ENCODE measurements around the gene ZNF790. TPM values are rescaled to one million over a fixed set of nuclear protein-coding genes. Genes with fewer than 3 reads are reported as not detected.
"Not testable (repeated sequence)": the region's sequence is repeated elsewhere in the genome, so short reads cannot be mapped to it uniquely, and the experiment has no call there.

ZNF790 gene
- total RNA-seq, 2 donors from 2014 or later = 4.4 to 6.0 TPM

DNA sequence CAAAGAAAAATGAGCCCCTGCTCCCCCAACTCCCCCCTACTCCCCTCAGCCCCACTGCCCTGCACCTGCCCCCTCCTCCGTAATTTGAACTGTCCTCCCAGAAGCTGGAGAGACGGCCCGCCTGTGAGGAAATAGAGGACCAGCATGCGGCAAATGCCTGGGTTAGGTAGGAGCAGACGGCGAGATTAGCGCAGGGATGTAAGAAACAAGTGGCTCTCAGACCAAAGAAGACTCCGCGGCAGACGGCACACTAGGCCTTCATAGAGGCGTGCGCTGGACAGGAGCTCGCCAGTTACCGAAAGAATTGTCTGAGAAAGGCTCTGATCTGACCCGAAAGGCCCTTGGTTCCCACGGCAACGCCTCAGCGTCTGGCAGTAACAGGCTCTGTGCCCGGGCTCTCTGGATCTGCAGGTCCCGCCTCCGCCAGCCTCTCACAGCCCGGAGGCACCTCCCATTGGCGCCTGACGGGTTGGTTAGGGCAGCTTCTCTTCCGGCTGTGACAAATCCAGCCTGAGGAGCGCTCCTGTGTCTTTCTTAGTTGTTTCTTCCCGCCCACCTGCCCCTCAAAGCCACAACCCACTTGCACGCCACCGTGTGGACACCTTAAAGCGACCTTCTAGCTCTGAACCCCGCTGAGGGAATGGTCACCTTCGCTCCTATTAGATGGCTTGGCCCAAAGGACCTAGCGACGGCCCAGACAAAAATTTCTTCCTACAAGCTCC is 46.6 kb downstream of the ZNF790 start:
- TF ChIP-seq, protein P1, sequence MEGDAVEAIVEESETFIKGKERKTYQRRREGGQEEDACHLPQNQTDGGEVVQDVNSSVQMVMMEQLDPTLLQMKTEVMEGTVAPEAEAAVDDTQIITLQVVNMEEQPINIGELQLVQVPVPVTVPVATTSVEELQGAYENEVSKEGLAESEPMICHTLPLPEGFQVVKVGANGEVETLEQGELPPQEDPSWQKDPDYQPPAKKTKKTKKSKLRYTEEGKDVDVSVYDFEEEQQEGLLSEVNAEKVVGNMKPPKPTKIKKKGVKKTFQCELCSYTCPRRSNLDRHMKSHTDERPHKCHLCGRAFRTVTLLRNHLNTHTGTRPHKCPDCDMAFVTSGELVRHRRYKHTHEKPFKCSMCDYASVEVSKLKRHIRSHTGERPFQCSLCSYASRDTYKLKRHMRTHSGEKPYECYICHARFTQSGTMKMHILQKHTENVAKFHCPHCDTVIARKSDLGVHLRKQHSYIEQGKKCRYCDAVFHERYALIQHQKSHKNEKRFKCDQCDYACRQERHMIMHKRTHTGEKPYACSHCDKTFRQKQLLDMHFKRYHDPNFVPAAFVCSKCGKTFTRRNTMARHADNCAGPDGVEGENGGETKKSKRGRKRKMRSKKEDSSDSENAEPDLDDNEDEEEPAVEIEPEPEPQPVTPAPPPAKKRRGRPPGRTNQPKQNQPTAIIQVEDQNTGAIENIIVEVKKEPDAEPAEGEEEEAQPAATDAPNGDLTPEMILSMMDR (IDR thresholded peaks at IDR 0.05) = peak in 1 of 2 donors; percentile 19
- H3K4me3 ChIP-seq = peak overlapping the region in 1 of 2 donors; percentile 35
- not testable (repeated sequence) for H3K27me3 ChIP-seq; DNase-seq (ENCODE audit: low spot score); H3K27ac ChIP-seq; H3K4me1 ChIP-seq; H3K36me3 ChIP-seq
- peaks cover 0 to 58% of the 10 kb centered on the region in 2 donors for H3K9me3 ChIP-seq

DNA sequence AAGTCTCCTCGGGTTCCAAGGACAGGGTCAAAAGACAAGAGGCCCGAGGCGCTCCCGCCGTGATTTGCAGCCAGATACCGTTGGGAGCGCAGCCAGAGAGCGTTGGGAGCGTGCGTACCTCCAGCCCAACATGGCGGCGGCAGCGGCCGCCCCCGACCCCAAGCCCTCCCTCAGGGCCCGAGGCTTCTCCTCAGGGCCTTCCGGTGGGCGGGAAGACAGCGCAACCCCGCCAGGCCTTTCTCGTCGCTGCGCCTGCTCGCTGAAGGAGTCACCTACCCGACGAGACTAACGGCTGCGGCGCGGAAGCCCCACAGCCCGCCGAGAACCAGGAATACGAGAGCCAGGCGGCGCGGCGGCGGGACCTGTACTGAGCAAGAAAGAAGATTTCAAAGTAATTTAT is 62.4 kb downstream of the ZNF790 start:
- Histone ChIP-seq H3K9me3 (peaks cover 0 to 34% of the 10 kb centered on the region in 2 donors), H3K4me3 (peak overlapping the region; percentile 21 to 42), H3K4me1 (peaks cover 0 to 18% of the 10 kb centered on the region in 2 donors), H3K27me3 (no peaks in the 10 kb centered on the region), H3K27ac (peak overlapping the region; percentile 26 to 31), H3K36me3 (no peaks in the 10 kb centered on the region)
- TF ChIP-seq, protein P1 (IDR thresholded peaks at IDR 0.05) = no peak
- DNase-seq (ENCODE audit: low spot score) = no peak

DNA sequence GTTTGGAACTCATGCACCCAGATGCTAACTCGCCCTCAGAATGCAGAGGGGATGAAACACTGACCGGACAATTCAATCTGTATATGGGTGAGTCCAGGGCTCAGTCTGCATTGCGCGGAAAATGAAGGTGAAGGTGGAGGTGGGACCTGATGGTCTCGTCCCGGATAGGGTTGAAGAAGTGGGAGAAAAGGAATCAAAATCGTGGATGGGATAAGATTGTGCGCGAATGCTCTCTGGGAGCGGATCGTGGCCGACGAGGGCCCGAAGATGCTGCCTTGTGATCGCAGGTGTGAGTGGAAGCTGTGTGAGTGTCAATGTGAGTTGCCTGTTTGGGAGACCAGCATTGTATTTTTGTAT is 65.0 kb downstream of the ZNF790 start:
- no peaks in the 10 kb centered on the region for H3K36me3 ChIP-seq
- peaks cover 0 to 20% of the 10 kb centered on the region in 2 donors for H3K4me1 ChIP-seq
- H3K27me3 ChIP-seq = no peaks in the 10 kb centered on the region
- TF ChIP-seq, protein P1 (IDR thresholded peaks at IDR 0.05) = no peak
- H3K27ac ChIP-seq = peak overlapping the region; percentile 81 to 85
- DNase-seq (ENCODE audit: low spot score) = no peak
- H3K4me3 ChIP-seq = peak overlapping the region; percentile 62 to 72
- peaks cover 0 to 52% of the 10 kb centered on the region in 2 donors for H3K9me3 ChIP-seq

DNA sequence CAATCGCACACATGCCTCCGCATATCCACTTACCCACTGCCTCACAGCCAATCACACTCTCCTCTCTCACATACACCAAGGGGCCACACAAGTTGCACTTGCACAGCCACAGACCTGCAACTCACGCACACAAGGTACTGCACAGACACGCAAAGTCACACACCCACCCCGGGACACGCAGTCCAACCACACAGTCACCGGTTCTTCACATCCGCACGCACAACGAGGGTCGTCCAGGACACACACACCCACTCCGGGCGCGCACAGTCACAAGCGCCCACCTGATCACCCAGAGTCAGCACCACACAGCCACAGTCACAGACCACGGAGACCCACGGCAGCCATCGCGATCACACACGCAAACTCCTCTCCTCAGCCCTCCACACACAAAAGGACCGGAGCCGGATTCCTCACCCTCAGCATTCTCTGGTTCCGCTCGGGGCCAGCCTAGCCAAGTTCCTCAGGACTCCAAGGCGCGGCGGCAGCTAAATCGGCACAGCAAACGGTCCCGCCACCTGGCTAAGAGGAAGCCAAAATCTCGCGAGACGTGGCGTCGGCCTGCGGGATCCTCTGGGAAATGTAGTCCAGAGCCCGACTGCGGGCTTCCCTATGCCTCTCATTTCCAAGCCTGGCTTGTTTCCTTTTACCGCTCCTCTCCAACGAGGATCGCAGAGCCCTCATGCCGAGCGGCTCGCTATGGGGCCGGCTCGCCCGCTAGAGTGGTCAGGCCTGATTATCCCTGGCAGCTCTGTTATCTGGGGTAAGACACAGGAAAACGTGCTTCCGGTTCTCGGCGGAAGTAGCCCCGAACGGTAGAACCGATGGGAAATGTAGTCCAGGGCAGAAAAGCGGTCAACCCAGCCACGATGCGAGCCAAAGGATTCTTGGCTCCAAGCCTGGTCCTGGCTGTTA is 65.6 kb downstream of the ZNF790 start, which contains the start of gene ZNF850:
Gene ZNF850 (minus strand): TSS at position 497 of the 912 bp plus-strand sequence. CDS start 10,201 bp downstream, outside the sequence.
- DNase-seq (ENCODE audit: low spot score) = peak; percentile 95
- Histone ChIP-seq H3K27me3 (no peaks in the 10 kb centered on the region), H3K36me3 (no peaks in the 10 kb centered on the region), H3K4me3 (peak within 1 kb of the TSS; percentile 62 to 72), H3K27ac (peak within 1 kb of the TSS; percentile 81 to 85), H3K9me3 (peaks cover 0 to 52% of the 10 kb centered on the region in 2 donors), H3K4me1 (peaks cover 0 to 20% of the 10 kb centered on the region in 2 donors)
- TF ChIP-seq, protein P1 (IDR thresholded peaks at IDR 0.05) = no peak

DNA sequence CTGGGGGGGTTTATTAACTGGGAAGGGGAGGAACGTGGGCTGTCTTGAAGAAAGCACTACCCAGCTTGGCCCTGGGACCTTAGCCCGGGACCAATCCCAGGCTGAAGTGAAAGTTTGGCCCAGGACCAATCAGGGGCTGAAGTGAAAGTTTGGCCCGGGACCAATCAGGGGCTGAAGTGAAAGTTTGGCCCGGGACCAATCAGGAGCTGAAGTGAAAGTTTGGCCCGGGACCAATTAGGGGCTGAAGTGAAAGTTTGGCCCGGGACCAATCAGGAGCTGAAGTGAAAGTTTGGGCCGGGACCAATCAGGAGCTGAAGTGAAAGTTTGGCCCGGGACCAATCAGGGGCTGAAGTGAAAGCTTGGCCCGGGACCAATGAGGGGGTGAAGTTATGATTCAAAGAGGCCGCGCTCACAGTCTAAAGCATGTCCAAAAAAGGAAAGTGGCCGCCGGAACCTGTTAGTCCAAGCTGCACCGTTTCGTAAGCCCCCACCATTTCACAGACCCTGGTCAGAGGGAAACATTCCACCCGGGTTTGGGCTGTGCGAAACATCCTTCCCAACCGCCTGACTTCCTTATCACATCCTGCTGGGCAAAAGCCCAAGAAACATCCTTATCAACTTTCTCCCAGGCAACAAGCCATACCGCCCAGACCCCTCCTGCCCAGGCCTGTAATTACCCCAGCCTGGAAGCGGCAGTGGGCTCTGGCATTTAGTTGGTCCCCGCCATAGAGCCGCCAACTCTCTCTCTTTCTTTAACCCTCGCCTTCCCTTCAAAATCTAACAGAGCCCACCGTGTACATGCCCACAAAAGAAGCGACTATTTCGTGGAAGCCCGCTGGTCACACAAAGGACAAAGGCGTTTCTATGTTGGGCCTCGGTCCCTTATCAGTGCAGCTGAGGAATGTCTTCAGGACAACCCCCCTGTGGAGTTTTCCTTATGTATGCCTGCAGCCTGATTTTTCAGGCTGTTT is 66.6 kb downstream of the ZNF790 start:
- TF ChIP-seq, protein P1 (IDR thresholded peaks at IDR 0.05) = no peak
- H3K27ac ChIP-seq = peak overlapping the region; percentile 81 to 85
- peak; percentile 81 for DNase-seq (ENCODE audit: low spot score)
- H3K4me3 ChIP-seq = peak overlapping the region; percentile 62 to 72
- peaks cover 0 to 52% of the 10 kb centered on the region in 2 donors for H3K9me3 ChIP-seq
- peaks cover 0 to 20% of the 10 kb centered on the region in 2 donors for H3K4me1 ChIP-seq
- no peaks in the 10 kb centered on the region for H3K27me3 ChIP-seq
- no peaks in the 10 kb centered on the region for H3K36me3 ChIP-seq
